ENCODE measurements around the gene MUC12.
"Not testable (repeated sequence)": the region's sequence is repeated elsewhere in the genome, so short reads cannot be mapped to it uniquely, and the experiment has no call there.

Gene MUC12

DNA sequence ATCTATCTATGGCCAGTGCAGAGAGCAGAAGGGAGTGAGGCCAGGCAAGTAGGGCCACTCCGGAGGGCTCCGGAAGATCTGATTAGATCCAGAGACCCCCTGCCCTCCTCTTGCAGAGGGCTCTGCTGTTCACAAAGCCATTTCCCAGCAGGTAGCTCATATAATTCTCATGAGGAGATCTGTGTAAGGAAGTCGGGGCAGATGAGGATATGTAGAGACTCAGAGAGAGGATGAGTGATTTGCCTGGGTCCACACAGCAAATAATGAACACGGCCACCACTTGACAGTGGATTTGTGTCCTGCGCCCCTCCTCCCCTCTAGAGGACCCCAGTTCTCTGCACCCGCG, 2.6 kb downstream of the MUC12 start:
- H3K27me3 ChIP-seq: peaks cover 19 to 31% (median 24%) of the 10 kb centered on the region in 11 experiments
- no peak for TF ChIP-seq Cebpa-rat (IDR thresholded peaks at IDR 0.05)

DNA sequence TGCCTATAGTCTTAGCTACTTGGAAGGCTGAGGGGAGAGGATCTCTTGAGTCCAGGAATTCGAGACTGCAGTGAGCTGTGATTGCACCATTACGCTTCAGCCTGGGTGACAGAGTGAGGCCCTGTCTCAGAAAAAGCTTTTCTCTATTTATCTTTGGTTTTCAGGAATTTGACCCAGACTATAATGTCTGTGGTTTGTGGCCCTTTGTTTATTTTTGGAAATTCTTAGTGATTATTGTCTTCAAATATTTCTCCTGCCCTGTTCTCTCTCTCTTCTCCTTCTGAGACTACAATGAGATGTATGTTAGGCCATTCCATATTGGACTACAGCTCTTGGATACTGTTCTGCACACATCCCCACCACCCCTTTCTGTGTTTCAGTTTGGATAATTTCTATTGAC, 4.7 kb downstream of the MUC12 start:
- H3K4me2 ChIP-seq: no peak overlapping the region
- H3K4me3 ChIP-seq: no peak overlapping the region
- peaks cover 0 to 10% (median 4%) of the 10 kb centered on the region in 11 experiments; a peak in 10 of 22 replicates for H3K27me3 ChIP-seq
- H3K9me3 ChIP-seq (replicated peaks in 1 of 11): peaks cover 9 to 19% (median 13%) of the 10 kb centered on the region in 11 experiments; a peak in 15 of 22 replicates
- no peaks in the 10 kb centered on the region for H3K36me3 ChIP-seq
- no peak overlapping the region for H3K27ac ChIP-seq
- no peak for TF ChIP-seq Cebpa-rat (IDR thresholded peaks at IDR 0.05)
- no peak overlapping the region for H3K9ac ChIP-seq
- H3K4me1 ChIP-seq: peaks cover 0 to 11% (median 0%) of the 10 kb centered on the region in 10 experiments; a peak in 4 of 20 replicates
- H4K20me1 ChIP-seq: no peaks in the 10 kb centered on the region; a peak in 2 of 22 replicates

More for the DNA sequence above, 2.6 kb downstream of the MUC12 start:
- Histone ChIP-seq H3K36me3 (no peaks in the 10 kb centered on the region), H3K27ac (no peak overlapping the region), H3K9ac (no peak overlapping the region), H3K4me3 (no peak overlapping the region), H3K4me1 (peaks cover 0 to 11% (median 0%) of the 10 kb centered on the region in 10 experiments; a peak in 4 of 20 replicates), H4K20me1 (peaks cover 0 to 12% (median 0%) of the 10 kb centered on the region in 11 experiments; a peak in 6 of 22 replicates), H3K4me2 (no peak overlapping the region), H3K9me3 (replicated peaks in 1 of 11) (peaks cover 9 to 19% (median 13%) of the 10 kb centered on the region in 11 experiments; a peak in 15 of 22 replicates)

DNA sequence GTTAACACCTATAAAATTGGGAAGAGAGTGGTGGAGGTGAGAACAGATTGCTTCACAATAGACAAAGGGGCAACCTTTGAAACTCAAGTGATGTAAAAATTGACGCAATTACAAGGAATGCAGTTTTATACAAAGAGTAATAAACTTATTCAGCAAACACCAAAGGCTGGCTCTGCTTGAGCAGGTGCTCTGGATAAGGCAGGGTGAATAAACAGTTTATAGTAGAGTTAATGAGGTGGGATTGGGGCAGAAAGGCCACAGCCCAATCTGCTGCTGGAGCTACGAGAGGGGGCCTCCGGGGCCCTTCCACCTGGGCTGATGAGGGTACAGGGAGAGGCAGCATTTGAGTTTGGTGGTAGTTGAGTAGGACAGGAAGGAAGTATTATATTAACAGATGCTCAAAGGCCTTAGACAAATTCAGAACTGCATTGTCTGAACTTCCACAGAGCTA, 6.0 kb downstream of the MUC12 start:
- Histone ChIP-seq H3K4me1 (peaks cover 0 to 11% (median 0%) of the 10 kb centered on the region in 10 experiments; a peak in 4 of 20 replicates), H3K9ac (no peak overlapping the region), H4K20me1 (no peaks in the 10 kb centered on the region; a peak in 2 of 22 replicates), H3K36me3 (no peaks in the 10 kb centered on the region), H3K27ac (no peak overlapping the region), H3K9me3 (replicated peaks in 1 of 11) (peaks cover 9 to 19% (median 13%) of the 10 kb centered on the region in 11 experiments; a peak in 15 of 22 replicates), H3K27me3 (no peaks in the 10 kb centered on the region), H3K4me3 (no peak overlapping the region), H3K4me2 (peak overlapping the region in 2 of 11 experiments; percentile 6 to 23; a peak in 3 of 22 replicates)
- no peak for TF ChIP-seq Cebpa-rat (IDR thresholded peaks at IDR 0.05)

DNA sequence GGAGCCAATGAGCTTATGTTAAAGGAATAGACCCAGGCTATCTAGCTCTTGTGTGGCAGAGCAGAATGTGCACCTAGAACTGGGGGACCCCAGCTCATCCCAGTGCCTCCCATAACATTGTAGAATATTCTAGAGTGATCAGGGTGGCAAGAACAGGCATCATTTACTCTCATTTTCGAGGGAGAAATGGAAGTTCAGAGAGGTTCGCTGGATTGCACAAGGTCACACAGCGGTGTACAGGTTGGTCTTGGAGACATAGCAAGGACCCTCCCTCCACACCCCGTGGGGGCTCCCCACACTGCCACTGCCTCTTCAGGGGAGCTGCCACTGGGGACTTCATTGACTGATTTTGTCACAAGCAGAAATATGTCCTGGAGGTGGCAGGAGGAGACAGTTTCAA, 8.9 kb downstream of the MUC12 start:
- no peak overlapping the region for H3K4me2 ChIP-seq
- no peak overlapping the region for H3K27ac ChIP-seq
- H3K36me3 ChIP-seq: no peaks in the 10 kb centered on the region
- H3K9me3 ChIP-seq (replicated peaks in 1 of 11): peaks cover 9 to 19% (median 13%) of the 10 kb centered on the region in 11 experiments; a peak in 15 of 22 replicates
- no peaks in the 10 kb centered on the region for H4K20me1 ChIP-seq
- no peak for TF ChIP-seq Cebpa-rat (IDR thresholded peaks at IDR 0.05)
- H3K4me1 ChIP-seq: peaks cover 0 to 5% (median 0%) of the 10 kb centered on the region in 10 experiments; a peak in 2 of 20 replicates
- H3K9ac ChIP-seq: no peak overlapping the region
- no peak overlapping the region for H3K4me3 ChIP-seq
- no peaks in the 10 kb centered on the region for H3K27me3 ChIP-seq

DNA sequence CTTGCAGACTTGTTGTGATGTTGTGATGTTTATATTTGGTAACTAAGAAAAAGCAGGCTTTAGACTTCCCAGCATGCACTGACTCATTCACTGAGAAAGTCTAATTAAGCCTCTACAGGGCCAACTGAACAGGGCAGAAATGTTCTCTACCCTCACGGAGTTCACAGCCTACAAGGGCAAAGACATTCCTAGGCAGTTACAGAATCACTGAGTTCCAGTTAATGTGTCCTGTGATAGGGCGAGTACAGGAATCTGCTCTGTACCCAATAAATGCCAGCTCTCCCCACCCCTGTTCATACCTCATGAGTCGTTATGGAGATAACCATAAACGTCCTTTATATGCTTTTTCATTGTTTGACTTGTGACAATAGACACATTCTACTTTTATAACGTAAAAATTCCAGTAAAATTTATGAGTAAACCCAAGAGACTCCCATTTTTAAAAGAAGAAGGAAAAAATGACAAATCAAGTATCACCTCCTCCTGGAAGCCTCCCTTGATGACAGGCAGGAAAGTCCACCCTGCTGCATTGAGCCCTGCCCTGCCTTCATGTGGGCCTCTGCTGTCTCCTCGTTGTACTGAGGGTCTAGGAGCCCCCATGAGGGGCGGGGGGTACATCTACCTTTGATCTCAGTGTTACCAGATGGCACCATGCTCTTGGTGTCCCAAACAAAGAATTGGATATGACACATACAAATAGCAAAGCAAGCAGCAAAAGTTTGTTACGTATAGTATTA, 14.3 kb downstream of the MUC12 start:
- Histone ChIP-seq H3K9ac (no peak overlapping the region), H3K27ac (no peak overlapping the region), H3K4me1 (no peaks in the 10 kb centered on the region), H3K4me3 (no peak overlapping the region), H3K36me3 (no peaks in the 10 kb centered on the region), H3K27me3 (no peaks in the 10 kb centered on the region), H3K4me2 (no peak overlapping the region), H4K20me1 (no peaks in the 10 kb centered on the region), H3K9me3 (replicated peaks in 1 of 11) (no peaks in the 10 kb centered on the region; a peak in 3 of 22 replicates)
- no peak for TF ChIP-seq Cebpa-rat (IDR thresholded peaks at IDR 0.05)

DNA sequence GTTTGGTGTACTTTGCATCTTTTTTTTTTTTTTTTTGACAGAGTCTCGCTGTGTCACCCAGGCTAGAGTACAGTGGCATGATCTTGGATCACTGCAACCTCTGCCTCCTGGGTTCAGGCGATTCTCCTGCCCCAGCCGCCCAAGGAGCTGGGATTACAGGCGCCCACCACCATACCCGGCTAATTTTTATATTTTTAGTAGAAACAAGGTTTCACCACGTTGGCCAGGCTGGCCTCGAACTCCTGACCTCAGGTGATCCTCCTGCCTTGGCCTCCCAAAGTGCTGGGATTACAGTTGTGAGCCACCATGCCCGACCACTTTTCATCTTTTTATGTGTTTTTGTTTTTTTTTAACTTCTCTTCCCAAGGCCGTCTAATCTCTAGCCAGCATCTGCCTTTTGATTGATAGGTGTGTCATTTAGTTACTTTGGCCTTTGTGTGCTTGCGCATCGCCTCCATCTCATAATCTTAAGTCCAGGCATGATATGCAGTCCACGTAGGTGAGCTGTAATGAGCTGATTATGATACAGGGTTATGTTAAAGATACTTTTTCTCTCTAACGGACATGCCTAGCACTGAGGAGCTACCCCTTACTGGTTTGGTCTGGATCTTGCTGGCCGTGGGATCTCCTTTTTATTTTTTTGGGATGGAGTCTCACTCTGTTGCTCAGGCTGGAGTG, 15.0 kb downstream of the MUC12 start:
- not testable (repeated sequence) for H3K9ac ChIP-seq; H3K27me3 ChIP-seq; H3K9me3 ChIP-seq (replicated peaks in 1 of 11); H3K4me2 ChIP-seq; H3K4me1 ChIP-seq; H3K27ac ChIP-seq; H3K36me3 ChIP-seq; H4K20me1 ChIP-seq; H3K4me3 ChIP-seq

DNA sequence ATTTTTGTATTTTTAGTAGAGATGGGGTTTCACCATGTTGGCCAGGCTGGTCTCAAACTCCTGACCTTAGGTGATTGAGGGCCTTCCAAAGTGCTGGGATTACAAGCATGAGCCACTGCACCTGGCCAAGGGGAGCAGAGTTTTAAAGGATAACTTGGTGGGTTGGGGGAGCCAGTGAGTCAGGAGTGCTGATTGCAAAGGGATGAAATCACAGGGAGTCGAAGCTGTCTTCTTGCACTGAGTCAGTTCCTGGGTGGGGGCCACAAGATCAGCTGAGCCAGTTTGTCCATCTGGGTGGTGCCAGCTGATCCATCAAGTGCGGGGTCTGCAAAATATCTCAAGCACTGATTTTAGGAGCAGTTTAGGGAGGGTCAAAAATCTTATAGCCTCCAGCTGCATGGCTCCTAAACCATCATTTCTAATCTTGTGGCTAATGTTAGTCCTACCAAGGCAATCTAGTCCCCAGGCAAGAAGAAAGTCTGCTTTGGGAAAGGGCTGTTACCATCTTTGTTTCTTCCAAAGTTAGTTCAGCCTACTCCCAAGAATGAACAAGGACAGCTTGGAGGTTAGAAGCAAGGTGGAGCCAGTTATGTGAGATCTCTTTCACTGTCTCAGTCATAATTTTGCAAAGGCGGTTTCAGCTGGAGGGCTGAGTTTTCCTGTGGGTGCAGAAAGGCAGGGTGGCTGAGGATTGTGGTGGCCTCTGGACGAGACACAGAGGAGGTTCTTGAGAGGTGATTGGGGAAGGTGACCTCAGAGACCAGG, 15.8 kb downstream of the MUC12 start:
- not testable (repeated sequence) for H3K27me3 ChIP-seq, H3K4me2 ChIP-seq, H3K27ac ChIP-seq, H3K4me1 ChIP-seq, H3K36me3 ChIP-seq, H4K20me1 ChIP-seq, H3K4me3 ChIP-seq, H3K9ac ChIP-seq
- peaks cover 0 to 12% (median 4%) of the 10 kb centered on the region in 11 experiments; a peak in 9 of 22 replicates for H3K9me3 ChIP-seq (replicated peaks in 1 of 11)

DNA sequence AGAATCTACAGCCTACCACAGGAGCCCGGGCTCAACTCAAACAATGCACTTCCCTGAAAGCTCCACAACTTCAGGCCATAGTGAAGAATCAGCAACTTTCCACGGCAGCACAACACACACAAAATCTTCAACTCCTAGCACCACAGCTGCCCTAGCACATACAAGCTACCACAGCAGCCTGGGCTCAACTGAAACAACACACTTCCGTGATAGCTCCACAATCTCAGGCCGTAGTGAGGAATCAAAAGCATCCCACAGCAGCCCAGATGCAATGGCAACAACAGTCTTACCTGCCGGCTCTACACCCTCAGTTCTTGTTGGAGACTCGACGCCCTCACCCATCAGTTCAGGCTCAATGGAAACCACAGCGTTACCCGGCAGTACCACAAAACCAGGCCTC, 22.3 kb downstream of the MUC12 start:
- no peak overlapping the region for H3K9ac ChIP-seq
- no peaks in the 10 kb centered on the region for H4K20me1 ChIP-seq
- no peak overlapping the region for H3K27ac ChIP-seq
- H3K27me3 ChIP-seq: no peaks in the 10 kb centered on the region
- no peak for TF ChIP-seq Cebpa-rat (IDR thresholded peaks at IDR 0.05)
- H3K9me3 ChIP-seq (replicated peaks in 1 of 11): peaks cover 16 to 40% (median 23%) of the 10 kb centered on the region in 11 experiments; a peak in 21 of 22 replicates
- no peak overlapping the region for H3K4me3 ChIP-seq
- H3K36me3 ChIP-seq: no peaks in the 10 kb centered on the region; a peak in 1 of 22 replicates
- no peak overlapping the region for H3K4me2 ChIP-seq
- H3K4me1 ChIP-seq: no peaks in the 10 kb centered on the region

DNA sequence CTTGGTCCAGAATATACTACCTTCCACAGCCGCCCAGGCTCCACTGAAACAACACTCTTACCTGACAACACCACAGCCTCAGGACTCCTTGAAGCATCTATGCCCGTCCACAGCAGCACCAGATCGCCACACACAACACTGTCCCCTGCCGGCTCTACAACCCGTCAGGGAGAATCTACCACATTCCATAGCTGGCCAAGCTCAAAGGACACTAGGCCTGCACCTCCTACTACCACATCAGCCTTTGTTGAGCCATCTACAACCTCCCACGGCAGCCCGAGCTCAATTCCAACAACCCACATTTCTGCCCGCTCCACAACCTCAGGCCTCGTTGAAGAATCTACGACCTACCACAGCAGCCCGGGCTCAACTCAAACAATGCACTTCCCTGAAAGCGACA, 22.9 kb downstream of the MUC12 start:
- not testable (repeated sequence) for H3K27me3 ChIP-seq

DNA sequence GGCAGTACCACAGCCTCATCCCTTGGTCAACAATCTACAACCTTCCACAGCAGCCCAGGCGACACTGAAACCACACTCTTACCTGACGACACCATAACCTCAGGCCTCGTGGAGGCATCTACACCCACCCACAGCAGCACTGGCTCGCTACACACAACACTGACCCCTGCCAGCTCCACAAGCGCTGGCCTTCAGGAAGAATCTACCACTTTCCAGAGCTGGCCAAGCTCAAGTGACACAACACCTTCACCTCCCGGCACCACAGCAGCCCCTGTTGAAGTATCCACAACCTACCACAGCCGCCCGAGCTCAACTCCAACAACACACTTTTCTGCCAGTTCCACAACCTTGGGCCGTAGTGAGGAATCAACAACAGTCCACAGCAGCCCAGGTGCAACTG, 25.3 kb downstream of the MUC12 start:
- not testable (repeated sequence) for H3K27ac ChIP-seq, H3K9ac ChIP-seq, H3K4me3 ChIP-seq, H3K36me3 ChIP-seq, H3K4me1 ChIP-seq, H3K27me3 ChIP-seq, H4K20me1 ChIP-seq, H3K4me2 ChIP-seq
- H3K9me3 ChIP-seq (replicated peaks in 1 of 11): peaks cover 16 to 39% (median 23%) of the 10 kb centered on the region in 11 experiments; a peak in 21 of 22 replicates

More for the DNA sequence above, 22.9 kb downstream of the MUC12 start:
- H3K27ac ChIP-seq, H3K4me2 ChIP-seq, H3K9ac ChIP-seq, H3K4me3 ChIP-seq, H4K20me1 ChIP-seq, H3K4me1 ChIP-seq, H3K36me3 ChIP-seq: not testable (repeated sequence)
- peaks cover 16 to 40% (median 23%) of the 10 kb centered on the region in 11 experiments; a peak in 21 of 22 replicates for H3K9me3 ChIP-seq (replicated peaks in 1 of 11)

DNA sequence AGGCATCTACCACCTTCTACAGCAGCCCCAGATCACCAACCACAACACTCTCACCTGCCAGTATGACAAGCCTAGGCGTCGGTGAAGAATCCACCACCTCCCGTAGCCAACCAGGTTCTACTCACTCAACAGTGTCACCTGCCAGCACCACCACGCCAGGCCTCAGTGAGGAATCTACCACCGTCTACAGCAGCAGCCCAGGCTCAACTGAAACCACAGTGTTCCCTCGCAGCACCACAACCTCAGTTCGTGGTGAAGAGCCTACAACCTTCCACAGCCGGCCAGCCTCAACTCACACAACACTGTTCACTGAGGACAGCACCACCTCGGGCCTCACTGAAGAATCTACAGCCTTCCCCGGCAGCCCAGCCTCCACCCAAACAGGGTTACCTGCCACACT, 29.2 kb downstream of the MUC12 start:
- not testable (repeated sequence) for H3K27ac ChIP-seq, H3K36me3 ChIP-seq, H3K9ac ChIP-seq, H4K20me1 ChIP-seq, H3K4me3 ChIP-seq, H3K4me1 ChIP-seq, H3K4me2 ChIP-seq, H3K27me3 ChIP-seq
- peaks cover 10 to 20% (median 12%) of the 10 kb centered on the region in 11 experiments; a peak in 20 of 22 replicates for H3K9me3 ChIP-seq (replicated peaks in 1 of 11)

DNA sequence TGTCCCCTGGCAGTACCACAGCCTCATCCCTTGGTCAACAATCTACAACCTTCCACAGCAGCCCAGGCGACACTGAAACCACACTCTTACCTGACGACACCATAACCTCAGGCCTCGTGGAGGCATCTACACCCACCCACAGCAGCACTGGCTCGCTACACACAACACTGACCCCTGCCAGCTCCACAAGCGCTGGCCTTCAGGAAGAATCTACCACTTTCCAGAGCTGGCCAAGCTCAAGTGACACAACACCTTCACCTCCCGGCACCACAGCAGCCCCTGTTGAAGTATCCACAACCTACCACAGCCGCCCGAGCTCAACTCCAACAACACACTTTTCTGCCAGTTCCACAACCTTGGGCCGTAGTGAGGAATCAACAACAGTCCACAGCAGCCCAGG, 30.0 kb downstream of the MUC12 start:
- not testable (repeated sequence) for H3K9ac ChIP-seq, H3K36me3 ChIP-seq

More for the DNA sequence above, 30.0 kb downstream of the MUC12 start:
- H3K4me3 ChIP-seq, H3K4me1 ChIP-seq, H3K27me3 ChIP-seq, H4K20me1 ChIP-seq, H3K4me2 ChIP-seq, H3K27ac ChIP-seq: not testable (repeated sequence)
- peaks cover 10 to 21% (median 12%) of the 10 kb centered on the region in 11 experiments; a peak in 20 of 22 replicates for H3K9me3 ChIP-seq (replicated peaks in 1 of 11)

Data from BLaER1 treated with 17β-estradiol and CSF1 and Interleukin-3, amounts not matched to agents 10 nM and 100 nM (cell line).